ENCODE data around the gene YEATS2.

DNA sequence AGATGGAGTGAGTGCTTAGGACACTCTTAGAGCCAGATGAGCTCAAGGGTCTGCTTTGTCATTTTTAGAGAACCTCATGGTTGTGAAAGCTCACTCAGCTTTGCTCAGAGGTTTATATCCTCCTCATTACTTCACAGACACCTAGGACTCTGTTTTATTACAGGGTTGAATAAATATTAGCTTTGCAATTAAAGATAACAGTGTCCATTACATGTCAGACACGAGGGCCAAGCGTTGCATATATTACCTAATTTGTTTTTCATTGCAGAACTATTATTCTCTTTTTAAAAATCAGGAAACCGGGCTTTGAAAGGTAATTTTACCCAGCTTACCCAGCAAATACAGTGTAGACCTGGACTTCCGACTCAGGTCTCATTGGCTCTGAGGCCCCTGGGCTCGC, 111.7 kb downstream of the YEATS2 start:
- TF ChIP-seq, protein P1, sequence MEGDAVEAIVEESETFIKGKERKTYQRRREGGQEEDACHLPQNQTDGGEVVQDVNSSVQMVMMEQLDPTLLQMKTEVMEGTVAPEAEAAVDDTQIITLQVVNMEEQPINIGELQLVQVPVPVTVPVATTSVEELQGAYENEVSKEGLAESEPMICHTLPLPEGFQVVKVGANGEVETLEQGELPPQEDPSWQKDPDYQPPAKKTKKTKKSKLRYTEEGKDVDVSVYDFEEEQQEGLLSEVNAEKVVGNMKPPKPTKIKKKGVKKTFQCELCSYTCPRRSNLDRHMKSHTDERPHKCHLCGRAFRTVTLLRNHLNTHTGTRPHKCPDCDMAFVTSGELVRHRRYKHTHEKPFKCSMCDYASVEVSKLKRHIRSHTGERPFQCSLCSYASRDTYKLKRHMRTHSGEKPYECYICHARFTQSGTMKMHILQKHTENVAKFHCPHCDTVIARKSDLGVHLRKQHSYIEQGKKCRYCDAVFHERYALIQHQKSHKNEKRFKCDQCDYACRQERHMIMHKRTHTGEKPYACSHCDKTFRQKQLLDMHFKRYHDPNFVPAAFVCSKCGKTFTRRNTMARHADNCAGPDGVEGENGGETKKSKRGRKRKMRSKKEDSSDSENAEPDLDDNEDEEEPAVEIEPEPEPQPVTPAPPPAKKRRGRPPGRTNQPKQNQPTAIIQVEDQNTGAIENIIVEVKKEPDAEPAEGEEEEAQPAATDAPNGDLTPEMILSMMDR (conservative IDR thresholded peaks at IDR 0.05; ENCODE audit: low read length) = no peak
- no peak for TF ChIP-seq EZH2phosphoT487 (IDR thresholded peaks at IDR 0.05; ENCODE audit: borderline replicate concordance)

All from Loucy (cell line).